ENCODE results near the gene ABCB6.

The ABCB6 gene

GRCh38 chr2:219223831-219224610 is 5.3 kb upstream of the ABCB6 start:
- Mint-ChIP-seq H3K4me1 (peaks cover 43% of the 10 kb centered on the region), H3K36me3 (ENCODE audit: low read depth) (peaks cover 38% of the 10 kb centered on the region), H3K4me3 (peak overlapping the region; percentile 21 to 73 (median 23)), H3K9me3 (no peaks in the 10 kb centered on the region), H3K27me3 (ENCODE audit: low read depth) (no peaks in the 10 kb centered on the region), H3K27ac (no peak overlapping the region)
- TF ChIP-seq CTCF (IDR thresholded peaks at IDR 0.05; ENCODE audit: unreplicated experiment in 3 of 3): no peak

GRCh38 chr2:219221957-219222518 is 3.3 kb upstream of the ABCB6 start:
- TF ChIP-seq CTCF (IDR thresholded peaks at IDR 0.05; ENCODE audit: unreplicated experiment in 3 of 3): no peak
- H3K36me3 Mint-ChIP-seq (ENCODE audit: low read depth): peaks cover 38% of the 10 kb centered on the region
- no peak overlapping the region for H3K27ac Mint-ChIP-seq
- H3K4me3 Mint-ChIP-seq: peak overlapping the region in 1 of 3 experiments; percentile 19
- peaks cover 37% of the 10 kb centered on the region for H3K4me1 Mint-ChIP-seq
- no peaks in the 10 kb centered on the region for H3K27me3 Mint-ChIP-seq (ENCODE audit: low read depth)
- no peaks in the 10 kb centered on the region for H3K9me3 Mint-ChIP-seq

DNA sequence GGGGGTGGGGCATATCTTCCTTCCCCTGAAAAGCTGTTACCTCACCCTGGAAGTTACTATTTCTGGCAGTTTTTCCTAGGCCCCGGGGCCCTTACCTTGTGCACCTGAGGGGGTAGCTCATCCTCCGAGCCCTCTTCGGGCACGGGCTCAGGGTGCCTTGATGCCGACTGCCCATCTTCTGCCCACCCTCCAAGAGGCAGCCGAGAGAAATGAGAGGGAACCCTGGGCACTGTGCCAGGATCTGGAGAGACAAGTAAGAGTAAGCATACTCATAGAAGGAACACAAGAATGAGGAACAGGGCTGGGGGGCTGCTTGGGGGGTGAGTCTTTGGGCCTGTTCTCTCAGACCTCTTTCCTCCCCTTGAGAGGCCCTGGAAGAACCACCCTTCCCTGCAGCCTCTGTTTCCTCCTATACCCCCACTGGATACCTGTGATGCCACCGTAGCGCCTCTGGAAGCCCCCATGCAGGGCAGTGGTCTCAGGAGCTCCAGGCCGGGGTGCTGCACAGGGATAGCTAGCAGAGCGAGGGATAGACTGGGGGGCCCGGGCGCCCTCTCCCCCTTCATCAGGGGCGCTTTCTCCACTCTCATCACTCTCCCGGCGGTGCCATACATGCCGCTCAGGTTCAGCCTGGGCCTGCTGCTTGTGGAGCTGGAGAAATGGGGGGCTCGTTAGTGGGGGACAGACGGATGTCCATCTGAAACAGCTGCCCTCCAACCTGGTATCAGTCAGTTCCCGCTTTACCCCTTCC is 2.1 kb upstream of the ABCB6 start:
- Mint-ChIP-seq H3K4me1 (peaks cover 36% of the 10 kb centered on the region), H3K36me3 (ENCODE audit: low read depth) (peaks cover 35% of the 10 kb centered on the region), H3K27ac (no peak overlapping the region), H3K4me3 (no peak overlapping the region), H3K9me3 (no peaks in the 10 kb centered on the region), H3K27me3 (ENCODE audit: low read depth) (no peaks in the 10 kb centered on the region)
- TF ChIP-seq CTCF (IDR thresholded peaks at IDR 0.05; ENCODE audit: unreplicated experiment in 3 of 3): no peak

DNA sequence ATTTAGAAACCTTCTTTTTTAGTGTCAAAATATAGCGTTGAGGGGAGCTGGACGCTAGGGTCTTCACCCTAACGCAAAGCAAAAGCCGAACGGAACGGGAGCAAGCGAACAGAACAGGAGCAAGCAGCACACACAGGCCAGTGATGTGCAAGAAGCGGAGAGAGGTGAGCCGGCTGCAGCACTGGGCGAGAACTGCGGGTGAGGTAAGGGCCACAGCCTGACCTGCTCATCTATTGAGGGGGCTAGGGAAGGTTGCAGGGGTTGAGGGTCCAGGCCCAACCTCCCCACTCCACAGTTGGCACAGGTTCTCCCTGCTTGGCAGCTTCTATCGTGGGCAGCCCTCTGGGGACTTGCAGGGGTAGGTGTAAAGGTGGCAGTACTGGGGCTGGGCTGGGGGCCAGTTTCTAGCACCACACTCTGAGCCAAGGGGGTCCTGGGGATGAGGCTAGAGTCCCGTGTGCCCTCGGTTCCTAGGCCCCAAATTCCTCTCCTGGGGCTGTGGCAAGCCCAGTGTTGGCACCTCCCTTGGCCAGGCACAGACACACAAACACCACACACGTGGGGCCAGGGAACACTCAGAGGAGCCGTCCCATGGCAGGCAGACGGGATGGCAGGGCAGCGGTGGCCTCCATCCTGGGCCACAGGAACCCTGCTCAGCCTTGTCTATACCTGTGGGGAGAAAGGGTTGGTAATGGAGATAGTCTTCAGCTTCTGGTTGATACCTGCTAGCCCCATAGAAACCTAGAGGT is 1.2 kb upstream of the ABCB6 start:
- H3K27me3 Mint-ChIP-seq (ENCODE audit: low read depth): no peaks in the 10 kb centered on the region

More for the DNA sequence above, 1.2 kb upstream of the ABCB6 start:
- Mint-ChIP-seq H3K27ac (peak overlapping the region in 2 of 3 experiments; percentile 65 to 90), H3K9me3 (no peaks in the 10 kb centered on the region), H3K4me3 (peak overlapping the region; percentile 5 to 96 (median 94)), H3K36me3 (ENCODE audit: low read depth) (peaks cover 30% of the 10 kb centered on the region), H3K4me1 (peaks cover 38% of the 10 kb centered on the region)
- no peak for TF ChIP-seq CTCF (IDR thresholded peaks at IDR 0.05; ENCODE audit: unreplicated experiment in 3 of 3)
